ENCODE data around the gene DEPDC1B.

The DEPDC1B gene

DNA sequence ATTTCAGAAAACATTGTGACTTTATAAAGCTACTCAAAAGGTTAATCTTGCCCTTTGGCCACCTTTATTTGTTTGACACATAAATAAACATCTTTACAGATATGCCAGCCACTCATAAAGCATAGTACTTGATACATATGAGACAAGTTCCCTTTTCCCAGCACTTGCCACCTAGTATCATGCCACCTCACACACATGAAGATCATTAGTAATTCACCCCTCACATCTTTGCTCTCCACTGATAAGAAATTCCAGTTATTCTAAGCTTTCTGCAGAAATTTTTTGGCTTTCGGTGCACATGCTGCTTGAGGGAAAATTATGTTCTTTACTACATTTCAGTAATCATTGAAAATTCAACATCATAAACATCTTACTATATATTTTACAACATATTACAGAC, 59.1 kb downstream of the DEPDC1B start:
- no peak overlapping the region for H3K4me3 ChIP-seq (ENCODE audit: low read length)
- TF ChIP-seq, protein P1, sequence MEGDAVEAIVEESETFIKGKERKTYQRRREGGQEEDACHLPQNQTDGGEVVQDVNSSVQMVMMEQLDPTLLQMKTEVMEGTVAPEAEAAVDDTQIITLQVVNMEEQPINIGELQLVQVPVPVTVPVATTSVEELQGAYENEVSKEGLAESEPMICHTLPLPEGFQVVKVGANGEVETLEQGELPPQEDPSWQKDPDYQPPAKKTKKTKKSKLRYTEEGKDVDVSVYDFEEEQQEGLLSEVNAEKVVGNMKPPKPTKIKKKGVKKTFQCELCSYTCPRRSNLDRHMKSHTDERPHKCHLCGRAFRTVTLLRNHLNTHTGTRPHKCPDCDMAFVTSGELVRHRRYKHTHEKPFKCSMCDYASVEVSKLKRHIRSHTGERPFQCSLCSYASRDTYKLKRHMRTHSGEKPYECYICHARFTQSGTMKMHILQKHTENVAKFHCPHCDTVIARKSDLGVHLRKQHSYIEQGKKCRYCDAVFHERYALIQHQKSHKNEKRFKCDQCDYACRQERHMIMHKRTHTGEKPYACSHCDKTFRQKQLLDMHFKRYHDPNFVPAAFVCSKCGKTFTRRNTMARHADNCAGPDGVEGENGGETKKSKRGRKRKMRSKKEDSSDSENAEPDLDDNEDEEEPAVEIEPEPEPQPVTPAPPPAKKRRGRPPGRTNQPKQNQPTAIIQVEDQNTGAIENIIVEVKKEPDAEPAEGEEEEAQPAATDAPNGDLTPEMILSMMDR (IDR thresholded peaks at IDR 0.05; ENCODE audit: insufficient read depth, low read depth, low read length, missing control alignments) = no peak
- no peak for DNase-seq (ENCODE audit: low read depth)

DNA sequence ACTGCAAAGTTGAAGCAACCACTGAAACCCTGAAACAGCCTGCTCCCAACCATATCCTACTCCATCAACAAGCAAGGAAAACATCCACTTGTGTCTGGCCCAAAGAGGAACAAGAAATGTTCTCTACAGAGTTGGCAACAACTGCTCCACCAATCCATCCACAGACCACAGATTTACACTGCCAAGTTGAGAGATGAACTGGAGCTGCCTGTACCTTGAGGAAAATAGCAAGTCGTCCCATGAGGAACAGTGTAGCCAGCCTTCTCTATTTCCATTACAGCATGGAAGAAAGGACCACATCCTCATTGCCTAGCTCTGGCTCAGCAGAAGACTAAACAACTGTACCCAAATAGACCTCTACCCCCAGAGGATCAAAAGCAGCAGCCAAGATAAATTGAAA, 60.4 kb downstream of the DEPDC1B start:
- no peak overlapping the region for H3K4me3 ChIP-seq (ENCODE audit: low read length)
- TF ChIP-seq, protein P1 (IDR thresholded peaks at IDR 0.05; ENCODE audit: insufficient read depth, low read depth, low read length, missing control alignments) = no peak
- no peak for DNase-seq (ENCODE audit: low read depth)

- no peak for DNase-seq (ENCODE audit: low read depth)
- TF ChIP-seq, protein P1 (IDR thresholded peaks at IDR 0.05; ENCODE audit: insufficient read depth, low read depth, low read length, missing control alignments) = no peak
- H3K4me3 ChIP-seq (ENCODE audit: low read length) = no peak overlapping the region
These were observed 61.7 kb downstream of the DEPDC1B start for GRCh38 chr5:60638300-60638699.

DNA sequence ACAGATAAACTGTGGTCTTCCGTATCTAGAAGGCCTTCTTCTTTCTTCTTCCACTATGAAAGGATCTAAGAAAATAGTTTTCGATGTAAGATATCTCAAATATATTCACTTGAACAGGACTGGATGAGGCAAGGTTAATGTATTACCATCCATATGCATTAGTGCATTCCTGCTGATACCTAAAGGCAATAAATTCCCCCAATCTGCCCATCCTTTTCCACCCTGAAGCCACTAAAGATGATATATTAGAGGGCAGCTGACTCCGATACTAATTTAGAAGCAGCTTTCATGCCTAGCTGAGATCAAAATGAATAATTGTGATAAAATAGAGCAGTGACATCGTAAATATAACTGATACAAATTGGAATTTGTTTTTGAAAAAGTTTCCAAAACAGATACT, 63.3 kb downstream of the DEPDC1B start:
- H3K4me3 ChIP-seq (ENCODE audit: low read length) = no peak overlapping the region
- no peak for DNase-seq (ENCODE audit: low read depth)
- TF ChIP-seq, protein P1 (IDR thresholded peaks at IDR 0.05; ENCODE audit: insufficient read depth, low read depth, low read length, missing control alignments) = no peak

DNA sequence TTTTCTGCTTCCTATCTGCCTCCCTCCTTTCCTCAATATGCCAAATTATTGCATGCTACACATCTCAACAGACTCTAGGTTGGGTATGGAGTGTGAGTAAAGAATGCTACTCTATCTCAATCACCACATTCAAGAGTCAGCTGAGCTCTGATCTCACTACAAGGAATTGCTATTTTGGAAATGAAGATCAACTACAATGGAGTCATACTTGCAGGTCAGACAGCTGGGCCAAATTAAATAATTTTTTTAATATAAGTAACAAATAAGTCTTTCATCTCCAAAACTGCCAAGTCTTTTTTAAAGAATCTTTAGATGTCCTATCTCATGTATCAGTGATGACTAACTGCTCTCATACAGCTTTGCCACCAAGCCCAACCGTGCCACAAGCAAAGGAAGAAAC, 64.0 kb downstream of the DEPDC1B start:
- H3K4me3 ChIP-seq (ENCODE audit: low read length) = no peak overlapping the region
- DNase-seq (ENCODE audit: low read depth) = no peak
- TF ChIP-seq, protein P1 (IDR thresholded peaks at IDR 0.05; ENCODE audit: insufficient read depth, low read depth, low read length, missing control alignments) = no peak

DNA sequence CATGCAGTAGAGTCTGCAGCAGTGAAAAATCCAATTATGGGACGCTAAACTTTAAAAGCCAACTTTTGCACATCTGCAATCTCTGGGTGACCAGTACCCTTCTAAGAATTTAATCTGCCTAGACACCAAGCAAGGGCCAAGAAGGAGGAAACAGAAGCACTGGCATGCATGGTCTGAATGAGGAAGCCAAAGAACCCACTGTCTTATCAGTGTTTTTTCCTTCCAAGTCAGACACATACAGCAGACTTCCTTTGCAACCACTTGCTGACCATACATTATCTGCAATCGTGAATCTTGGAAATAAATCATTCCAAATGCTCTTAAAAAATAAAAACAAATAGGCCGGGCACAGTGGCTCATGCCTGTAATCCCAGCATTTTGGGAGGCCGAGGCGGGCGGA, 65.9 kb downstream of the DEPDC1B start:
- no peak overlapping the region for H3K4me3 ChIP-seq (ENCODE audit: low read length)
- no peak for DNase-seq (ENCODE audit: low read depth)
- TF ChIP-seq, protein P1 (IDR thresholded peaks at IDR 0.05; ENCODE audit: insufficient read depth, low read depth, low read length, missing control alignments) = no peak

DNA sequence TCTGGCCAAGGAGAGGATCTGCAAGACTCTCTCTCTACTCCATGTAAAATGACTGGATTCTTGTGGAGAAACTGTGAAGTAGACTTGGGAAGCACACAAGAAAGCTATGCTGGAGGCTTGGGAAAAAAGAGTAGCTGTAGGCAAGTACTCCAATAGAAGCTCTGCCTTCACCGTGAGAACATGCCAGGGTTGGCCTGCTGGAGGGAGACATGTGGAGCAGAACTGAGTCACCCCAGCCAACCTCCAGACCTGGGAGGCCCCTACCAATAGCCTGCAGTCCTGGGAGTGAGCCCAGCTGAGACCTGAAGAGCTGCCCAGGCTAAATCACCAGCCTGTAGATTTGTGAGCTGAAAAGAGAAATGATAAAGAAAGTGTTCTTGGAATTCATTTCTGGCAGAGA, 66.6 kb downstream of the DEPDC1B start:
- DNase-seq (ENCODE audit: low read depth) = peak; percentile 68
- no peak overlapping the region for H3K4me3 ChIP-seq (ENCODE audit: low read length)
- TF ChIP-seq, protein P1 (IDR thresholded peaks at IDR 0.05; ENCODE audit: insufficient read depth, low read depth, low read length, missing control alignments) = no peak
